Thyroid gland (tissue), 4 donors: ENCODE data around the gene LPIN3.

Source experiments
- POLR2A ChIP-seq, 2 donors: fragments of 450-650 bp; IDR thresholded peaks; one replicate each; pipeline ENCODE4 v1.6.1; 2017; ENCODE audit warnings: antibody characterized with exemption in 2 of 2, mild to moderate bottlenecking in 2 of 2, moderate library complexity in 1 of 2
- TF ChIP-seq, protein P1 (sequence below), 6 experiments: fragments of 200-600 bp in 3 of 6; fragments of 450-650 bp in 3 of 6; sonication (generic) in 3 of 6; IDR thresholded peaks; one replicate each; pipeline ENCODE4 v1.5.1; 2016 to 2019; ENCODE audit warnings: antibody characterized with exemption in 6 of 6, mild to moderate bottlenecking in 2 of 6, inconsistent platforms in 1 of 6, moderate library complexity in 1 of 6

DNA sequence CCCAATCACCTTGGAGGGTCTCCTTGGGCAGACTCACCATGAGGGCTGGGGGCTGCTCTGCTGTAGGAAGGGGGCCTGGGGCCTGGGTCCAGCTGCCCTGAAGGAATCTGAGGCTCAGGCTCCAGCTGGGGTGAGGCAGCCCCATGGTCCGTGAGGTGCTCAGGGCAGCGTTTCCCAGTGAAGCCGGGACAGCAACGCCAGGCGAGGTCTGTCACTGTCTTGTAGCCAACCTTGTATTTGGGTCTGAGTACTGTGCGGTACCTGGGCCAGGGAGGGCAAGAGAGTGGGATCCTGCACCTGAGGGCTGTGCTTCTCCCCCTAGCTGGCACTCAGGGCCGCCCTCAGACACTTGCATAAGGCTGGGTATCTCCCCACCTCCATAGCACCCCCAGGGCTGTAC is 23.0 kb downstream of the LPIN3 start:
- no peak for TF ChIP-seq POLR2A (IDR thresholded peaks at IDR 0.05)
- TF ChIP-seq, protein P1, sequence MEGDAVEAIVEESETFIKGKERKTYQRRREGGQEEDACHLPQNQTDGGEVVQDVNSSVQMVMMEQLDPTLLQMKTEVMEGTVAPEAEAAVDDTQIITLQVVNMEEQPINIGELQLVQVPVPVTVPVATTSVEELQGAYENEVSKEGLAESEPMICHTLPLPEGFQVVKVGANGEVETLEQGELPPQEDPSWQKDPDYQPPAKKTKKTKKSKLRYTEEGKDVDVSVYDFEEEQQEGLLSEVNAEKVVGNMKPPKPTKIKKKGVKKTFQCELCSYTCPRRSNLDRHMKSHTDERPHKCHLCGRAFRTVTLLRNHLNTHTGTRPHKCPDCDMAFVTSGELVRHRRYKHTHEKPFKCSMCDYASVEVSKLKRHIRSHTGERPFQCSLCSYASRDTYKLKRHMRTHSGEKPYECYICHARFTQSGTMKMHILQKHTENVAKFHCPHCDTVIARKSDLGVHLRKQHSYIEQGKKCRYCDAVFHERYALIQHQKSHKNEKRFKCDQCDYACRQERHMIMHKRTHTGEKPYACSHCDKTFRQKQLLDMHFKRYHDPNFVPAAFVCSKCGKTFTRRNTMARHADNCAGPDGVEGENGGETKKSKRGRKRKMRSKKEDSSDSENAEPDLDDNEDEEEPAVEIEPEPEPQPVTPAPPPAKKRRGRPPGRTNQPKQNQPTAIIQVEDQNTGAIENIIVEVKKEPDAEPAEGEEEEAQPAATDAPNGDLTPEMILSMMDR (IDR thresholded peaks at IDR 0.05) = no peak
